ENCODE measurements around the gene ETV3L.
A peak's percentile ranks its signal among the peaks of the same experiment; 100 is the strongest.

DNA sequence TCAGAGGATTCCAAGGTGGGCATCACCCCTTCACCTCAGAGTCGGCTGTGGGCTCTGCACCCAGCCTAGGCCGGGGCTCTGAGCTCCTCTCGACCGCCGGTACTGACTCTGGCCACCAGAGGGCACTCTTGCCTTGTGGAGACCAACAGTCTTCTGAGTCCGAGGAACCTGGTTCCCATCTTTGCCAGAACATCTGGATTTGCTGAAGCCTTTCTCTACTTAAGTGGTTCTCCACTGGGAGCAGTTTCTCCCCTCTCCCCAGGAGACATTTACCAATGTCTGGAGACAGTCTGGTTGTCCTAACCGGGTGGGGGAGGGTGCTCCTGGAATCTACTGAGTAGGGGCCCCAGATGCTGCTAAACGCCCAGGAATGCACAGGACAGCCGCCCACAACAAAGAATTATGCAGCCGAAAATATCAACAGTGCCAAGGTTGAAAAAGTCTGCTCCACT lies 9.4 kb downstream of the ETV3L start:
- TF ChIP-seq ZNF274 (IDR thresholded peaks at IDR 0.05; ENCODE audit: low read length) (no peak), ZNF274 (tag by site-specific recombination; IDR thresholded peaks at IDR 0.05; ENCODE audit: borderline replicate concordance) (no peak), ZNF416 (tag by site-specific recombination; IDR thresholded peaks at IDR 0.05) (no peak), TCF7L2 (IDR thresholded peaks at IDR 0.05; ENCODE audit: borderline replicate concordance, low read depth, low read length) (no peak), HOXA7 (CRISPR knock-in tag; IDR thresholded peaks at IDR 0.05; ENCODE audit: borderline replicate concordance) (no peak), KLF9 (tag by site-specific recombination; IDR thresholded peaks at IDR 0.05; ENCODE audit: low read depth) (no peak), ZNF768 (tag by site-specific recombination; IDR thresholded peaks at IDR 0.05) (no peak), ZBTB8A (tag by site-specific recombination; IDR thresholded peaks at IDR 0.05) (no peak), ZNF302 (tag by site-specific recombination; IDR thresholded peaks at IDR 0.05; ENCODE audit: low read depth) (no peak), BCL11A (tag by site-specific recombination; IDR thresholded peaks at IDR 0.05; ENCODE audit: low read depth) (no peak)
- TF ChIP-seq, protein P1, sequence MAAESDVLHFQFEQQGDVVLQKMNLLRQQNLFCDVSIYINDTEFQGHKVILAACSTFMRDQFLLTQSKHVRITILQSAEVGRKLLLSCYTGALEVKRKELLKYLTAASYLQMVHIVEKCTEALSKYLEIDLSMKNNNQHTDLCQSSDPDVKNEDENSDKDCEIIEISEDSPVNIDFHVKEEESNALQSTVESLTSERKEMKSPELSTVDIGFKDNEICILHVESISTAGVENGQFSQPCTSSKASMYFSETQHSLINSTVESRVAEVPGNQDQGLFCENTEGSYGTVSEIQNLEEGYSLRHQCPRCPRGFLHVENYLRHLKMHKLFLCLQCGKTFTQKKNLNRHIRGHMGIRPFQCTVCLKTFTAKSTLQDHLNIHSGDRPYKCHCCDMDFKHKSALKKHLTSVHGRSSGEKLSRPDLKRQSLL (tag by site-specific recombination; IDR thresholded peaks at IDR 0.05) = no peak
- TF ChIP-seq, protein P2, sequence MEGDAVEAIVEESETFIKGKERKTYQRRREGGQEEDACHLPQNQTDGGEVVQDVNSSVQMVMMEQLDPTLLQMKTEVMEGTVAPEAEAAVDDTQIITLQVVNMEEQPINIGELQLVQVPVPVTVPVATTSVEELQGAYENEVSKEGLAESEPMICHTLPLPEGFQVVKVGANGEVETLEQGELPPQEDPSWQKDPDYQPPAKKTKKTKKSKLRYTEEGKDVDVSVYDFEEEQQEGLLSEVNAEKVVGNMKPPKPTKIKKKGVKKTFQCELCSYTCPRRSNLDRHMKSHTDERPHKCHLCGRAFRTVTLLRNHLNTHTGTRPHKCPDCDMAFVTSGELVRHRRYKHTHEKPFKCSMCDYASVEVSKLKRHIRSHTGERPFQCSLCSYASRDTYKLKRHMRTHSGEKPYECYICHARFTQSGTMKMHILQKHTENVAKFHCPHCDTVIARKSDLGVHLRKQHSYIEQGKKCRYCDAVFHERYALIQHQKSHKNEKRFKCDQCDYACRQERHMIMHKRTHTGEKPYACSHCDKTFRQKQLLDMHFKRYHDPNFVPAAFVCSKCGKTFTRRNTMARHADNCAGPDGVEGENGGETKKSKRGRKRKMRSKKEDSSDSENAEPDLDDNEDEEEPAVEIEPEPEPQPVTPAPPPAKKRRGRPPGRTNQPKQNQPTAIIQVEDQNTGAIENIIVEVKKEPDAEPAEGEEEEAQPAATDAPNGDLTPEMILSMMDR (tag by site-specific recombination; IDR thresholded peaks at IDR 0.05) = peak; percentile 81
- TF ChIP-seq, protein P3, sequence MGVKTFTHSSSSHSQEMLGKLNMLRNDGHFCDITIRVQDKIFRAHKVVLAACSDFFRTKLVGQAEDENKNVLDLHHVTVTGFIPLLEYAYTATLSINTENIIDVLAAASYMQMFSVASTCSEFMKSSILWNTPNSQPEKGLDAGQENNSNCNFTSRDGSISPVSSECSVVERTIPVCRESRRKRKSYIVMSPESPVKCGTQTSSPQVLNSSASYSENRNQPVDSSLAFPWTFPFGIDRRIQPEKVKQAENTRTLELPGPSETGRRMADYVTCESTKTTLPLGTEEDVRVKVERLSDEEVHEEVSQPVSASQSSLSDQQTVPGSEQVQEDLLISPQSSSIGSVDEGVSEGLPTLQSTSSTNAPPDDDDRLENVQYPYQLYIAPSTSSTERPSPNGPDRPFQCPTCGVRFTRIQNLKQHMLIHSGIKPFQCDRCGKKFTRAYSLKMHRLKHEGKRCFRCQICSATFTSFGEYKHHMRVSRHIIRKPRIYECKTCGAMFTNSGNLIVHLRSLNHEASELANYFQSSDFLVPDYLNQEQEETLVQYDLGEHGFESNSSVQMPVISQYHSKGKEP (tag by site-specific recombination; IDR thresholded peaks at IDR 0.05) = no peak

Data from HEK293 (cell line).